Loucy (cell line): ENCODE data around the gene LRCH1.

Source experiments
- H2AFZ ChIP-seq: fragments of 200-600 bp; sonication (generic); 2 replicates; pipeline ENCODE4 v1.6.0; 2016; ENCODE audit warnings: antibody characterized with exemption, mild to moderate bottlenecking, low read length, moderate library complexity
- H3F3A ChIP-seq: fragments of 200-600 bp; 2 replicates; pipeline ENCODE4 v1.6.0; 2016; ENCODE audit warnings: antibody characterized with exemption, low read depth, mild to moderate bottlenecking
- H3K27me3 ChIP-seq: fragments of 200-600 bp; sonication (generic); 2 replicates; pipeline ENCODE4 v1.6.1; 2014; ENCODE audit warnings: low read length, mild to moderate bottlenecking; ENCODE audit not compliant: insufficient read depth, poor library complexity, severe bottlenecking
- H3K36me3 ChIP-seq: fragments of 200-600 bp; sonication (generic); 2 replicates; pipeline ENCODE4 v1.6.1; 2016; ENCODE audit warnings: low read length; ENCODE audit not compliant: insufficient read depth
- H3K4me1 ChIP-seq: fragments of 200-600 bp; sonication (generic); 2 replicates; pipeline ENCODE4 v1.5.1; 2014; ENCODE audit warnings: low read length, mild to moderate bottlenecking; ENCODE audit not compliant: insufficient read depth, poor library complexity, severe bottlenecking
- H3K4me2 ChIP-seq: fragments of 200-600 bp; sonication (generic); 2 replicates; pipeline ENCODE4 v1.6.0; 2014; ENCODE audit warnings: antibody characterized with exemption, low read length, low read depth, mild to moderate bottlenecking; ENCODE audit not compliant: poor library complexity, severe bottlenecking
- H3K4me3 ChIP-seq: fragments of 200-600 bp; sonication (generic); 2 replicates; pipeline ENCODE4 v1.5.1; 2014; ENCODE audit warnings: low read length, mild to moderate bottlenecking, mixed read lengths; ENCODE audit not compliant: poor library complexity, severe bottlenecking
- H3K79me2 ChIP-seq: fragments of 200-600 bp; sonication (generic); 2 replicates; pipeline ENCODE4 v1.6.1; 2014; ENCODE audit warnings: low read length; ENCODE audit not compliant: insufficient read depth
- H3K9ac ChIP-seq: fragments of 200-600 bp; sonication (generic); 2 replicates; pipeline ENCODE4 v1.6.0; 2014; ENCODE audit warnings: mild to moderate bottlenecking, low read depth, low read length, moderate library complexity; ENCODE audit not compliant: poor library complexity, severe bottlenecking
- H3K9me2 ChIP-seq: fragments of 200-600 bp; sonication (generic); replicated peaks from 2 replicates; pipeline ENCODE4 v1.6.1; 2016; ENCODE audit warnings: low read depth, low read length, mixed read lengths
- H3K9me3 ChIP-seq: fragments of 200-600 bp; sonication (generic); 2 replicates; pipeline ENCODE4 v1.6.1; 2014; ENCODE audit warnings: mild to moderate bottlenecking, antibody characterized with exemption, low read length, low read depth; ENCODE audit not compliant: insufficient read depth
- H4K20me1 ChIP-seq: fragments of 200-600 bp; sonication (generic); 2 replicates; pipeline ENCODE4 v1.6.0; 2014; ENCODE audit warnings: antibody characterized with exemption, low read length, mild to moderate bottlenecking; ENCODE audit not compliant: insufficient read depth, poor library complexity, severe bottlenecking
- CTCF ChIP-seq: fragments of 200-600 bp; sonication (generic); conservative IDR thresholded peaks from 2 replicates; pipeline ENCODE4 v1.5.1; 2014; ENCODE audit warnings: mild to moderate bottlenecking, antibody characterized with exemption, low read length
- EZH2phosphoT487 ChIP-seq: fragments of 200-600 bp; IDR thresholded peaks from 2 replicates; pipeline ENCODE4 v1.6.1; 2018; ENCODE audit warnings: antibody characterized with exemption, mild to moderate bottlenecking, moderate library complexity, borderline replicate concordance

Gene LRCH1

GRCh38 chr13:46797501-46798237 is 244.7 kb downstream of the LRCH1 start:
- Histone ChIP-seq H3K4me1 (peaks cover 31% of the 10 kb centered on the region), H3K79me2 (peaks cover 14% of the 10 kb centered on the region; the same call in 1 of the 2 replicates), H3K36me3 (no peaks in the 10 kb centered on the region), H3K9me3 (no peaks in the 10 kb centered on the region), H2AFZ (peak overlapping the region; percentile 98), H3F3A (no peaks in the 10 kb centered on the region), H3K9me2 (no peaks in the 10 kb centered on the region), H3K9ac (peak overlapping the region; percentile 92), H3K4me3 (peak overlapping the region; percentile 94), H3K4me2 (peak overlapping the region; percentile 75), H3K27me3 (no peaks in the 10 kb centered on the region), H4K20me1 (no peaks in the 10 kb centered on the region)
- TF ChIP-seq EZH2phosphoT487 (no peak), CTCF (no peak)

GRCh38 chr13:46799139-46799538 is 246.2 kb downstream of the LRCH1 start:
- H3K9me2 ChIP-seq: no peaks in the 10 kb centered on the region
- peaks cover 14% of the 10 kb centered on the region; the same call in 1 of the 2 replicates for H3K79me2 ChIP-seq
- H4K20me1 ChIP-seq: no peaks in the 10 kb centered on the region
- H2AFZ ChIP-seq: no peak overlapping the region
- no peak overlapping the region for H3K9ac ChIP-seq
- no peak overlapping the region for H3K4me2 ChIP-seq
- TF ChIP-seq CTCF: no peak
- no peak for TF ChIP-seq EZH2phosphoT487
- no peaks in the 10 kb centered on the region for H3K36me3 ChIP-seq
- H3K4me1 ChIP-seq: peaks cover 23% of the 10 kb centered on the region
- H3F3A ChIP-seq: no peaks in the 10 kb centered on the region
- H3K27me3 ChIP-seq: no peaks in the 10 kb centered on the region
- H3K4me3 ChIP-seq: no peak overlapping the region
- H3K9me3 ChIP-seq: no peaks in the 10 kb centered on the region

GRCh38 chr13:46801858-46802257 is 248.9 kb downstream of the LRCH1 start:
- Histone ChIP-seq H3K9me2 (no peaks in the 10 kb centered on the region), H3K27me3 (no peaks in the 10 kb centered on the region), H3K9ac (no peak overlapping the region), H4K20me1 (no peaks in the 10 kb centered on the region), H3F3A (no peaks in the 10 kb centered on the region), H3K4me1 (peaks cover 5% of the 10 kb centered on the region), H3K79me2 (no peaks in the 10 kb centered on the region), H3K36me3 (no peaks in the 10 kb centered on the region), H2AFZ (no peak overlapping the region; the same call in 1 of the 2 replicates), H3K4me2 (no peak overlapping the region), H3K9me3 (no peaks in the 10 kb centered on the region), H3K4me3 (no peak overlapping the region)
- TF ChIP-seq EZH2phosphoT487: no peak
- no peak for TF ChIP-seq CTCF
